K562 (cell line): ENCODE measurements around the gene SPINK8.

Source experiments
- ATF7 ChIP-seq: fragments of 450-650 bp; IDR thresholded peaks from 2 replicates; pipeline ENCODE4 v1.7.1; 2014; ENCODE audit warnings: mild to moderate bottlenecking, moderate library complexity
- CEBPG ChIP-seq, 3 experiments: fragments of 200-800 bp in 1 of 3; sonication (Bioruptor generic) in 1 of 3; sonication (generic) in 1 of 3; formaldehyde crosslinking in 1 of 3; IDR thresholded peaks in 2 of 3; conservative IDR thresholded peaks in 1 of 3; 2 replicates each; pipeline versions ENCODE4 v1.6.1 to v1.8.0; 2016 to 2022; ENCODE audit warnings: missing compliant biosample characterization in 2 of 3, missing genetic modification characterization in 2 of 3, mild to moderate bottlenecking in 1 of 3, missing genetic modification reagents in 1 of 3
- CHD4 ChIP-seq: fragments of 200-600 bp; sonication (generic); IDR thresholded peaks from 3 replicates; pipeline ENCODE4 v1.6.1; 2012; ENCODE audit warnings: low read depth, mild to moderate bottlenecking, mixed read lengths, low read length, inconsistent platforms; ENCODE audit not compliant: insufficient read depth, insufficient replicate concordance, poor library complexity, severe bottlenecking
- FOS ChIP-seq: IDR thresholded peaks from 3 replicates; pipeline ENCODE4 v1.6.1; 2011; ENCODE audit not compliant: insufficient read length; ENCODE audit errors: extremely low read depth
- GABPA ChIP-seq: fragments of 200-800 bp; sonication (Bioruptor generic); conservative IDR thresholded peaks from 2 replicates; pipeline ENCODE4 v1.6.1; 2016; ENCODE audit warnings: low read depth, missing genetic modification characterization, missing compliant biosample characterization
- MTF1 ChIP-seq: fragments of 250-450 bp; sonication (Bioruptor Pico); IDR thresholded peaks from 2 replicates; pipeline ENCODE4 v1.9.0; 2021; ENCODE audit warnings: moderate library complexity, mild to moderate bottlenecking, inconsistent platforms, borderline replicate concordance
- RCOR1 ChIP-seq, 2 experiments: IDR thresholded peaks; 2 replicates each; pipeline ENCODE4 v1.6.1; 2012; ENCODE audit warnings: low read depth in 2 of 2, low read length in 2 of 2, borderline replicate concordance in 1 of 2, improper control_type of control experiment in 1 of 2
- SMC3 ChIP-seq: conservative IDR thresholded peaks from 2 replicates; pipeline ENCODE4 v1.6.1; 2011; ENCODE audit warnings: low read depth, low read length, improper control_type of control experiment; ENCODE audit not compliant: insufficient read depth
- TF ChIP-seq, protein P1 (sequence below), 3 experiments: IDR thresholded peaks in 2 of 3; conservative IDR thresholded peaks in 1 of 3; 2 replicates each; pipeline ENCODE4 v1.5.1; 2011 to 2012; ENCODE audit warnings: low read length in 3 of 3, mild to moderate bottlenecking in 3 of 3, control low read depth in 2 of 3, improper control_type of control experiment in 1 of 3, inconsistent platforms in 1 of 3, low read depth in 1 of 3, mixed read lengths in 1 of 3, moderate library complexity in 1 of 3; ENCODE audit not compliant: insufficient read depth in 2 of 3
- TF ChIP-seq, protein P2 (sequence below): sonication (generic); formaldehyde crosslinking; IDR thresholded peaks from 2 replicates; pipeline ENCODE4 v1.8.1; 2022; ENCODE audit warnings: missing genetic modification reagents

DNA sequence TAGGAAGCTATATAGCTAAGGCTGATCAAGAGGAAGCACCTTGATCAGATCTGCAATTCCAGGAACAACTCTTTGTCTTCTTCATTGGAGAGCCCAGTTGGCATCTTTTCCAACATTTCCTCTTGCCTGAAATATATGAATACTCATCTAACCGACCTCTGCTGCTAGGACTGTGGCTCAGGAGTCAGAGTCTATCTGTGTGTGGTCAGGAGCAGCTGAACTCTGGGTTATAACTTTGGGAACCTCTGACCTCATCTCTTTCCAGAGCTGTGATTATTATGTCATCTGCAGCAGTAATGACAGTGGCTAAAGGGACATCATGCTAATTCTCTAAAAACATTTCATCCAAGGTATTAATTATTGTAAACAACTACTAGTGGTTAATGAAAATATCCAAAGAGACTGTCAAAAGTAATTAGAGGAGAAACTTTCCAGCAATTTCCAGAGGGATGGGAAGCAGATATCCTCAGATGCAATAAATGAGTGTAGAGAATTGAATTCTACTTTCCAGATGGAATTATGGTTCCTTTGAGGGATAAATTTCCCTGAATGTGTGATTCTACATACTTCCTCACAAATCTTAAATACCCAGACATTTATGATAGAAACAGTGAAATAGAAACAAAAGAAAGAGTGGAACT lies 11.5 kb upstream of the SPINK8 start:
- no peak for TF ChIP-seq ATF7
- no peak for TF ChIP-seq FOS
- no peak for TF ChIP-seq GABPA (tag)
- TF ChIP-seq CEBPG (CRISPR knock-in tag; IDR thresholded peaks at IDR 0.05), result no peak
- TF ChIP-seq CEBPG (tag; conservative IDR thresholded peaks at IDR 0.05 in 1 of 2, IDR thresholded peaks at IDR 0.05 in 1 of 2), result no peak
- TF ChIP-seq RCOR1 (IDR thresholded peaks at IDR 0.05; ENCODE audit: borderline replicate concordance in 1 of 2, low read depth in 2 of 2, low read length in 2 of 2), result no peak
- TF ChIP-seq MTF1 (CRISPR knock-in tag), result no peak
- TF ChIP-seq CHD4, result no peak
- TF ChIP-seq, protein P1, sequence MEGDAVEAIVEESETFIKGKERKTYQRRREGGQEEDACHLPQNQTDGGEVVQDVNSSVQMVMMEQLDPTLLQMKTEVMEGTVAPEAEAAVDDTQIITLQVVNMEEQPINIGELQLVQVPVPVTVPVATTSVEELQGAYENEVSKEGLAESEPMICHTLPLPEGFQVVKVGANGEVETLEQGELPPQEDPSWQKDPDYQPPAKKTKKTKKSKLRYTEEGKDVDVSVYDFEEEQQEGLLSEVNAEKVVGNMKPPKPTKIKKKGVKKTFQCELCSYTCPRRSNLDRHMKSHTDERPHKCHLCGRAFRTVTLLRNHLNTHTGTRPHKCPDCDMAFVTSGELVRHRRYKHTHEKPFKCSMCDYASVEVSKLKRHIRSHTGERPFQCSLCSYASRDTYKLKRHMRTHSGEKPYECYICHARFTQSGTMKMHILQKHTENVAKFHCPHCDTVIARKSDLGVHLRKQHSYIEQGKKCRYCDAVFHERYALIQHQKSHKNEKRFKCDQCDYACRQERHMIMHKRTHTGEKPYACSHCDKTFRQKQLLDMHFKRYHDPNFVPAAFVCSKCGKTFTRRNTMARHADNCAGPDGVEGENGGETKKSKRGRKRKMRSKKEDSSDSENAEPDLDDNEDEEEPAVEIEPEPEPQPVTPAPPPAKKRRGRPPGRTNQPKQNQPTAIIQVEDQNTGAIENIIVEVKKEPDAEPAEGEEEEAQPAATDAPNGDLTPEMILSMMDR (IDR thresholded peaks at IDR 0.05 in 2 of 3, conservative IDR thresholded peaks at IDR 0.05 in 1 of 3; ENCODE audit: insufficient read depth in 2 of 3, low read depth in 1 of 3, low read length in 3 of 3), result no peak
- no peak for TF ChIP-seq SMC3
- TF ChIP-seq, protein P2, sequence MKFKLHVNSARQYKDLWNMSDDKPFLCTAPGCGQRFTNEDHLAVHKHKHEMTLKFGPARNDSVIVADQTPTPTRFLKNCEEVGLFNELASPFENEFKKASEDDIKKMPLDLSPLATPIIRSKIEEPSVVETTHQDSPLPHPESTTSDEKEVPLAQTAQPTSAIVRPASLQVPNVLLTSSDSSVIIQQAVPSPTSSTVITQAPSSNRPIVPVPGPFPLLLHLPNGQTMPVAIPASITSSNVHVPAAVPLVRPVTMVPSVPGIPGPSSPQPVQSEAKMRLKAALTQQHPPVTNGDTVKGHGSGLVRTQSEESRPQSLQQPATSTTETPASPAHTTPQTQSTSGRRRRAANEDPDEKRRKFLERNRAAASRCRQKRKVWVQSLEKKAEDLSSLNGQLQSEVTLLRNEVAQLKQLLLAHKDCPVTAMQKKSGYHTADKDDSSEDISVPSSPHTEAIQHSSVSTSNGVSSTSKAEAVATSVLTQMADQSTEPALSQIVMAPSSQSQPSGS (CRISPR knock-in tag), result no peak
